BJ (cell line): ENCODE measurements around the gene POGLUT2. TPM values are rescaled to one million over a fixed set of nuclear protein-coding genes. Genes with fewer than 3 reads are reported as not detected.

Experiments used
- CTCF ChIA-PET: fragments of 350-600 bp; formaldehyde crosslinking; extraction: SDS; loops from one replicate; lab custom pipeline; 2021; ENCODE audit warnings: antibody characterized with exemption, inconsistent platforms; lab: Yijun Ruan, JAX
- POLR2A ChIA-PET: fragments of 300-600 bp; sonication (Branson Sonifier 250); formaldehyde crosslinking; extraction: SDS; loops from one replicate; lab custom pipeline; 2021; ENCODE audit warnings: antibody characterized with exemption; lab: Charles Lee
- DNase-seq: peaks from one replicate; pipeline ENCODE4 v3.0.0-alpha.2; 2011; ENCODE audit warnings: low read depth
- H3K27me3 ChIP-seq: 2 replicates; pipeline ENCODE4 v1.6.0; 2011; ENCODE audit warnings: low read length; ENCODE audit not compliant: control insufficient read depth, insufficient read depth
- H3K36me3 ChIP-seq: 2 replicates; pipeline ENCODE4 v1.5.1; 2011; ENCODE audit warnings: low read length; ENCODE audit not compliant: control insufficient read depth, insufficient read depth
- H3K4me3 ChIP-seq: 2 replicates; pipeline ENCODE4 v1.5.1; 2011; ENCODE audit warnings: low read depth, mild to moderate bottlenecking, control low read depth, low read length
- CTCF ChIP-seq: IDR thresholded peaks from 2 replicates; pipeline ENCODE4 v1.5.1; 2011; ENCODE audit warnings: low read depth, mild to moderate bottlenecking, control low read depth, inconsistent platforms, low read length, moderate library complexity; ENCODE audit not compliant: insufficient read depth
- polyA minus RNA-seq: library from RNA; depleted of rRNA, polyadenylated mRNA; stranded (reverse); fragments of >200 nt; gene quantifications from 2 replicates; pipeline ENCODE4 v1.2.3, GENCODE V29; 2011; rRNA and poly(A)+ RNA removed
- polyA plus RNA-seq: library from polyadenylated mRNA; depleted of rRNA; stranded (reverse); fragments of >200 nt; gene quantifications from 2 replicates; pipeline ENCODE4 v1.2.3, GENCODE V29; 2011; rRNA removed

POGLUT2 gene
- 11.0 and 19.1 TPM in 2 replicates for polyA plus RNA-seq
- polyA minus RNA-seq, result 2.1 and 3.2 TPM in 2 replicates

GRCh38 chr13:102798581-102799425, at the start of gene POGLUT2, which contains the start of gene BIVM:
Gene POGLUT2, minus strand, starts transcription at chr13:102798976. Its CDS starts 306 bp downstream, at chr13:102798670.
Gene BIVM, plus strand, starts transcription at chr13:102799119. Its CDS starts 8,149 bp downstream, at chr13:102807268.
- Histone ChIP-seq H3K4me3 (peak within 1 kb of the TSS; percentile 96), H3K36me3 (no peaks in the 10 kb centered on the region), H3K27me3 (no peaks in the 10 kb centered on the region)
- ChIA-PET POLR2A (no interaction called here), CTCF (interaction anchor here (1.0 to 4.0 kb wide), 6 partner anchors 10 to 217 kb away, joined by 4 to 11 read pairs (median 5); no protein-coding TSS in a partner anchor)
- DNase-seq, result peak; percentile 55
- no peak for TF ChIP-seq CTCF

- Histone ChIP-seq H3K27me3 (no peaks in the 10 kb centered on the region), H3K36me3 (no peaks in the 10 kb centered on the region; the same call in 1 of the 2 replicates), H3K4me3 (peak overlapping the region; percentile 98)
- TF ChIP-seq CTCF, result peak; percentile 77
- ChIA-PET POLR2A (interaction anchor here (0.6 kb wide), 1 partner anchor 254 kb away, joined by 3 read pairs; no protein-coding TSS in a partner anchor), CTCF (interaction anchor here (0.6 to 4.9 kb wide), 12 partner anchors 9 to 267 kb away, joined by 3 to 42 read pairs (median 4); no protein-coding TSS in a partner anchor)
- no peak for DNase-seq
These were observed 48.8 kb upstream of the POGLUT2 start for GRCh38 chr13:102847272-102848234.

GRCh38 chr13:102846261-102847015, 47.7 kb upstream of the POGLUT2 start:
- CTCF ChIA-PET, result interaction anchor here (0.8 to 4.9 kb wide), 13 partner anchors 14 to 266 kb away, joined by 3 to 42 read pairs (median 4); no protein-coding TSS in a partner anchor
- H3K27me3 ChIP-seq, result no peaks in the 10 kb centered on the region
- DNase-seq, result no peak
- peak overlapping the region; percentile 98 for H3K4me3 ChIP-seq
- TF ChIP-seq CTCF, result no peak
- POLR2A ChIA-PET, result no interaction called here
- no peaks in the 10 kb centered on the region; the same call in 1 of the 2 replicates for H3K36me3 ChIP-seq

GRCh38 chr13:102845630-102846260, 47.0 kb upstream of the POGLUT2 start, which contains the start of gene ERCC5:
Gene ERCC5, plus strand, starts transcription at chr13:102846032. Its CDS starts 235 bp downstream, at chr13:102846267.
- ChIA-PET POLR2A (interaction anchor here (0.6 kb wide), 1 partner anchor 20 kb away, joined by 3 read pairs; no protein-coding TSS in a partner anchor), CTCF (interaction anchor here (0.7 to 4.9 kb wide), 12 partner anchors 14 to 265 kb away, joined by 3 to 42 read pairs (median 4); no protein-coding TSS in a partner anchor)
- TF ChIP-seq CTCF, result no peak
- Histone ChIP-seq H3K4me3 (peak within 1 kb of the TSS; percentile 98), H3K36me3 (no peaks in the 10 kb centered on the region; the same call in 1 of the 2 replicates), H3K27me3 (no peaks in the 10 kb centered on the region)
- peak; percentile 76 for DNase-seq
